Fibroblast of lung (primary cell): Measurements from ENCODE around the gene DNPEP. TPM values are rescaled to one million over a fixed set of nuclear protein-coding genes. Genes with fewer than 3 reads are reported as not detected.
A peak's percentile ranks its signal among the peaks of the same experiment; 100 is the strongest.

Experiments
- DNase-seq, 2 donors: peaks; one replicate each; pipeline versions ENCODE4 v3.0.0 to v3.0.0-alpha.2; 2010; ENCODE audit warnings: low read depth in 2 of 2
- H2AFZ ChIP-seq: 2 replicates; pipeline ENCODE4 v1.5.1; 2012; ENCODE audit warnings: low read length, control low read depth, inconsistent platforms
- H3K27ac ChIP-seq: 2 replicates; pipeline ENCODE4 v1.5.1; 2011; ENCODE audit warnings: low read length, control low read depth; ENCODE audit not compliant: insufficient read depth
- H3K27me3 ChIP-seq: 2 replicates; pipeline ENCODE4 v1.5.1; 2011; ENCODE audit warnings: mild to moderate bottlenecking, low read length; ENCODE audit not compliant: control insufficient read depth, insufficient read depth
- H3K36me3 ChIP-seq: 2 replicates; pipeline ENCODE4 v1.5.1; 2011; ENCODE audit warnings: low read length; ENCODE audit not compliant: control insufficient read depth, insufficient read depth
- H3K4me1 ChIP-seq: 2 replicates; pipeline ENCODE4 v1.5.1; 2011; ENCODE audit warnings: low read length; ENCODE audit not compliant: control insufficient read depth, insufficient read depth; ENCODE audit errors: extremely low read depth
- H3K4me2 ChIP-seq: 2 replicates; pipeline ENCODE4 v1.5.1; 2011; ENCODE audit warnings: low read length, control low read depth; ENCODE audit not compliant: insufficient read depth; ENCODE audit errors: extremely low read depth
- H3K4me3 ChIP-seq, 4 experiments: fragments of 200-600 bp in 1 of 4; sonication (generic) in 1 of 4; replicated peaks in 1 of 4; 2 replicates each; pipeline ENCODE4 v1.5.1; 2011 to 2016; ENCODE audit warnings: low read length in 4 of 4, low read depth in 3 of 4, mild to moderate bottlenecking in 3 of 4, control low read depth in 2 of 4, inconsistent platforms in 1 of 4, mixed read lengths in 1 of 4; ENCODE audit not compliant: insufficient read depth in 1 of 4; ENCODE audit errors: control extremely low read depth in 1 of 4
- H3K79me2 ChIP-seq: 2 replicates; pipeline ENCODE4 v1.5.1; 2012; ENCODE audit warnings: mild to moderate bottlenecking, low read length, inconsistent platforms; ENCODE audit not compliant: control insufficient read depth, insufficient read depth
- H3K9ac ChIP-seq: 2 replicates; pipeline ENCODE4 v1.5.1; 2011; ENCODE audit warnings: mild to moderate bottlenecking, low read length, control low read depth; ENCODE audit not compliant: insufficient read depth
- H3K9me3 ChIP-seq: 2 replicates; pipeline ENCODE4 v1.5.1; 2012; ENCODE audit warnings: low read depth, low read length; ENCODE audit not compliant: control insufficient read depth, insufficient read depth
- H4K20me1 ChIP-seq: 2 replicates; pipeline ENCODE4 v1.5.1; 2011; ENCODE audit warnings: low read length; ENCODE audit not compliant: control insufficient read depth, insufficient read depth; ENCODE audit errors: extremely low read depth
- EZH2 ChIP-seq: IDR thresholded peaks from 2 replicates; pipeline ENCODE4 v1.5.1; 2012; ENCODE audit warnings: low read length, control low read depth, mild to moderate bottlenecking; ENCODE audit errors: missing control alignments
- polyA plus RNA-seq, 2 donors: library from polyadenylated mRNA; depleted of rRNA in 1 of 2; stranded (reverse) in 1 of 2; unstranded in 1 of 2; fragments of >200 nt; gene quantifications; 2 replicates each; pipeline ENCODE4 v1.2.1, GENCODE V29; 2011 to 2012; ENCODE audit warnings: missing spikeins in 1 of 2
- total RNA-seq: library from RNA; depleted of rRNA; stranded (reverse); fragments of >200 nt; gene quantifications from 2 replicates; pipeline ENCODE4 v1.2.1, GENCODE V29; 2014
- TF ChIP-seq, protein P1 (sequence below), 2 donors: IDR thresholded peaks in 1 of 2; conservative IDR thresholded peaks in 1 of 2; 1 replicate in 1 of 2; 2 replicates in 1 of 2; pipeline ENCODE4 v1.5.1; 2011 to 2012; ENCODE audit warnings: low read length in 2 of 2, control low read depth in 1 of 2, inconsistent platforms in 1 of 2, low read depth in 1 of 2, mild to moderate bottlenecking in 1 of 2

Gene DNPEP
- total and polyA plus RNA-seq, 2 donors (not counting 1 experiment from before 2014, with no cell fraction given) = 38.2 to 72.5 TPM

DNA sequence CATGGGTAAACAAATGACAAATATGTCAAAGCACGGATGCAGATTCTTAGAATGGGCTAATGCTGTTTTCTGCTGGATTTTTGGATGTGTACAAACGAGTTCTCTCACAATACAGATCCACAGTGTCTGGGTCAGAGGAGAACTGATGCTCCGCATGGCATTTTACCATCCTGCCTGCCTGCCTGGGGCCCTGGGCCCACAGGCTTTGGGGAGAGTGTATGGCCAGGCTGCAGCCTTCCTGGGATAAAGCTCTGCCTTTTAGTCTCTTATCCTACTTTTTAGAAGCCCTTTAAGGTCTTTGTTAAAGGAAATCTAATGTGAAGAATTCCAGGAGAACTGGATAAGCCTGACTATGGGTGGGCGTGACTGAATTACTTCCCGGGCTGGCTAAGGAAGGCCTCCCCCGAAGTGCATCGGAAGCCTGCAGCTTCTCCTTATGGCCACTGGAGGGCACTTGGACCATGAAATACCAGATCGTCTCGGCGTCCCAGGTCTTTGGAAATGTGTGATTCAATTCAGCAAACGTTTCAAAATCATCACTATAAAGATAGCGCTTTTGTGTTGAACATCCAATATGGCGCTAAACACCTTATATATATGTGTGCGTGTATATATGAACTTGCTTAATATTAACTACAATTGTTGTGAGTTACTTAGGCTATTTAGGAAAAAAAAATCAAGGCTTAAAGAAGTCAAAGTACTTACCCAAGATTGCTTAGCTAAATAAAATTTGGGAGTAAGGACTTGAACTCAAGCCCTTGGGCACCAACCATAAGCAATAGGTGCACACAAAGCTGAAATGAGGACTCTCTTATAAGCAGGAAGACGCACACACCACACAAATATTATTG is 15.2 kb upstream of the DNPEP start:
- H3K36me3 ChIP-seq = no peaks in the 10 kb centered on the region
- H3K27ac ChIP-seq = no peak overlapping the region
- no peak overlapping the region for H3K4me3 ChIP-seq
- H4K20me1 ChIP-seq = no peaks in the 10 kb centered on the region
- no peak overlapping the region for H2AFZ ChIP-seq
- H3K9ac ChIP-seq = no peak overlapping the region
- H3K27me3 ChIP-seq = no peaks in the 10 kb centered on the region
- DNase-seq = peak; percentile 76 to 87
- TF ChIP-seq, protein P1, sequence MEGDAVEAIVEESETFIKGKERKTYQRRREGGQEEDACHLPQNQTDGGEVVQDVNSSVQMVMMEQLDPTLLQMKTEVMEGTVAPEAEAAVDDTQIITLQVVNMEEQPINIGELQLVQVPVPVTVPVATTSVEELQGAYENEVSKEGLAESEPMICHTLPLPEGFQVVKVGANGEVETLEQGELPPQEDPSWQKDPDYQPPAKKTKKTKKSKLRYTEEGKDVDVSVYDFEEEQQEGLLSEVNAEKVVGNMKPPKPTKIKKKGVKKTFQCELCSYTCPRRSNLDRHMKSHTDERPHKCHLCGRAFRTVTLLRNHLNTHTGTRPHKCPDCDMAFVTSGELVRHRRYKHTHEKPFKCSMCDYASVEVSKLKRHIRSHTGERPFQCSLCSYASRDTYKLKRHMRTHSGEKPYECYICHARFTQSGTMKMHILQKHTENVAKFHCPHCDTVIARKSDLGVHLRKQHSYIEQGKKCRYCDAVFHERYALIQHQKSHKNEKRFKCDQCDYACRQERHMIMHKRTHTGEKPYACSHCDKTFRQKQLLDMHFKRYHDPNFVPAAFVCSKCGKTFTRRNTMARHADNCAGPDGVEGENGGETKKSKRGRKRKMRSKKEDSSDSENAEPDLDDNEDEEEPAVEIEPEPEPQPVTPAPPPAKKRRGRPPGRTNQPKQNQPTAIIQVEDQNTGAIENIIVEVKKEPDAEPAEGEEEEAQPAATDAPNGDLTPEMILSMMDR (conservative IDR thresholded peaks at IDR 0.05 in 1 of 2, IDR thresholded peaks at IDR 0.05 in 1 of 2; ENCODE audit: low read depth in 1 of 2, low read length in 2 of 2) = peak; percentile 91 to 95
- TF ChIP-seq EZH2 = no peak
- no peak overlapping the region for H3K4me2 ChIP-seq
- no peaks in the 10 kb centered on the region for H3K9me3 ChIP-seq
- no peaks in the 10 kb centered on the region for H3K79me2 ChIP-seq
- H3K4me1 ChIP-seq = peaks cover 15% of the 10 kb centered on the region

DNA sequence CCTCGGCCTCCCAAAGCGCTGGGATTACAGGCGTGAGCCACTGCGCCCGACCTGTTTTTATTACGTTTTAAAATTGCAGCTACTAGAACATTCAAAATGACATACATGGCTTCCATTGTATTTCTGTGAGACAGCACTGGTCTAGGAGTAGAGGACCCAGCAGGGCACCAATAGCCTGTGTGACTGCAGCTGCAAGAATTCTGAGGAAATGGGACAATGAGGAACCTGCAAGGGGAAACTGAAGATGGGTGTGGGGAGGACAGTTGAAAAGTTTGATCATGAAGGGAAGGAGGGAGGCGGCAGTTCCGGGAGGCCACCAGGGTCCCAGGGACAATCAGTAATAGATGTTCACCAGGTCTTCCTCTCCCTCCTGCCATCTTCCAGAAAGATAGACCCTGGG is 13.9 kb upstream of the DNPEP start:
- no peak for DNase-seq
- no peaks in the 10 kb centered on the region for H3K9me3 ChIP-seq
- H3K4me3 ChIP-seq = no peak overlapping the region
- no peaks in the 10 kb centered on the region for H4K20me1 ChIP-seq
- no peak overlapping the region for H3K4me2 ChIP-seq
- H3K4me1 ChIP-seq = peaks cover 11% of the 10 kb centered on the region
- H3K9ac ChIP-seq = no peak overlapping the region
- H3K27ac ChIP-seq = no peak overlapping the region
- H3K36me3 ChIP-seq = no peaks in the 10 kb centered on the region
- TF ChIP-seq, protein P1 (conservative IDR thresholded peaks at IDR 0.05 in 1 of 2, IDR thresholded peaks at IDR 0.05 in 1 of 2; ENCODE audit: low read depth in 1 of 2, low read length in 2 of 2) = no peak
- TF ChIP-seq EZH2 = no peak
- no peak overlapping the region for H2AFZ ChIP-seq
- no peaks in the 10 kb centered on the region for H3K79me2 ChIP-seq
- no peaks in the 10 kb centered on the region for H3K27me3 ChIP-seq

DNA sequence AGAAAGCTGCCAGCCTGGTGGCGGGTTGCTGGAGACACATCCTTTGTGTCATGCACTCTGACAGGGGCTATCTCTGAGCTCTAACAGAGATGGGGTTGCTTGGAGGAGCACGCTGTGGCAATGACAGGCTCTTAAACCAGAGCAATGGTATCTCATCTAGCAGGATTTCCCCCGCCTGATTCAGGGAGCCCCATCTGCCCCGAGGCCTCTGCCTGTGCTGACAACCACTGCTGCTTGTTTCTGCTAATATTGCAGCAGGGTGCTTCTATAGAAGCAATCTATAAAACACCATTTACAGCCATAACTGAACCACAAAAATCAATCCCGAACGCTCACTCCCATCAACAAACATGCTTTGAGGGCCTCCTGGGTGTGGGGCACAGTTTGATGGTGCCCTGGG is 12.8 kb upstream of the DNPEP start:
- no peak overlapping the region for H3K27ac ChIP-seq
- peaks cover 5% of the 10 kb centered on the region for H3K4me1 ChIP-seq
- no peaks in the 10 kb centered on the region for H3K79me2 ChIP-seq
- no peak overlapping the region for H3K9ac ChIP-seq
- H3K9me3 ChIP-seq = no peaks in the 10 kb centered on the region
- DNase-seq = no peak
- H4K20me1 ChIP-seq = no peaks in the 10 kb centered on the region
- H3K4me2 ChIP-seq = no peak overlapping the region
- H3K4me3 ChIP-seq = no peak overlapping the region
- TF ChIP-seq, protein P1 (conservative IDR thresholded peaks at IDR 0.05 in 1 of 2, IDR thresholded peaks at IDR 0.05 in 1 of 2; ENCODE audit: low read depth in 1 of 2, low read length in 2 of 2) = no peak
- no peak for TF ChIP-seq EZH2
- no peaks in the 10 kb centered on the region for H3K27me3 ChIP-seq
- no peaks in the 10 kb centered on the region for H3K36me3 ChIP-seq
- no peak overlapping the region for H2AFZ ChIP-seq
